OCI-LY7 (cell line): ENCODE data around the gene HAGHL. TPM values are rescaled to one million over a fixed set of nuclear protein-coding genes. Genes with fewer than 3 reads are reported as not detected.

Experiments used
- BruUV-seq: library from RNA; stranded (reverse); fragments of 400-500 nt; replicated peaks from 2 replicates; lab custom pipeline; 2021; lab: Mats Ljungman, UMichigan
- CTCF ChIA-PET: fragments of 300-600 bp; sonication (Branson Sonifier 250); formaldehyde crosslinking; loops from one replicate; lab custom pipeline; 2022; ENCODE audit warnings: antibody characterized with exemption; ENCODE audit not compliant: unreplicated experiment; lab: Charles Lee
- POLR2A ChIA-PET: fragments of 300-600 bp; sonication (Branson Sonifier 250); formaldehyde crosslinking; loops from one replicate; lab custom pipeline; 2022; ENCODE audit warnings: antibody characterized with exemption; lab: Charles Lee
- DNase-seq: peaks from one replicate; pipeline ENCODE4 v3.0.0-alpha.2; 2015; ENCODE audit warnings: low spot score
- H2AFZ ChIP-seq: fragments of 200-600 bp; sonication (generic), shearing (Covaris generic); 2 replicates; pipeline ENCODE4 v1.6.1; 2014; ENCODE audit warnings: mild to moderate bottlenecking, antibody characterized with exemption, low read length, moderate library complexity
- H3K27ac ChIP-seq: fragments of 200-600 bp; sonication (generic); 2 replicates; pipeline ENCODE4 v1.5.1; 2014; ENCODE audit warnings: mixed run types, low read depth, mild to moderate bottlenecking, moderate library complexity, low read length, inconsistent platforms; ENCODE audit not compliant: poor library complexity, severe bottlenecking
- H3K36me3 ChIP-seq: fragments of 200-600 bp; sonication (generic); 2 replicates; pipeline ENCODE4 v1.6.1; 2014; ENCODE audit warnings: mild to moderate bottlenecking, antibody characterized with exemption, low read length, moderate library complexity, mixed read lengths; ENCODE audit not compliant: insufficient read depth
- H3K4me1 ChIP-seq: fragments of 200-600 bp; sonication (generic); 2 replicates; pipeline ENCODE4 v1.5.1; 2014; ENCODE audit warnings: mild to moderate bottlenecking, low read length; ENCODE audit not compliant: insufficient read depth, poor library complexity, severe bottlenecking
- H3K4me2 ChIP-seq: fragments of 200-600 bp; sonication (generic); 2 replicates; pipeline ENCODE4 v1.6.1; 2014; ENCODE audit warnings: mild to moderate bottlenecking, low read length
- H3K4me3 ChIP-seq: fragments of 200-600 bp; sonication (generic); 2 replicates; pipeline ENCODE4 v1.5.1; 2014; ENCODE audit warnings: mild to moderate bottlenecking, low read depth, low read length; ENCODE audit not compliant: poor library complexity, severe bottlenecking
- H3K79me2 ChIP-seq: fragments of 200-600 bp; sonication (generic); 2 replicates; pipeline ENCODE4 v1.6.1; 2016; ENCODE audit warnings: low read depth, mild to moderate bottlenecking, low read length, moderate library complexity, mixed read lengths; ENCODE audit not compliant: insufficient read depth
- H3K9me2 ChIP-seq: fragments of 200-600 bp; sonication (generic); 2 replicates; pipeline ENCODE4 v1.6.1; 2016; ENCODE audit warnings: mild to moderate bottlenecking, low read length, mixed read lengths; ENCODE audit not compliant: insufficient read depth
- H3K9me3 ChIP-seq: fragments of 200-600 bp; sonication (generic); 2 replicates; pipeline ENCODE4 v1.6.1; 2014; ENCODE audit warnings: mild to moderate bottlenecking, mixed run types, low read length, mixed read lengths
- H4K20me1 ChIP-seq: fragments of 200-600 bp; sonication (generic); 2 replicates; pipeline ENCODE4 v1.6.1; 2014; ENCODE audit warnings: mild to moderate bottlenecking, antibody characterized with exemption, low read length, moderate library complexity, mixed read lengths; ENCODE audit not compliant: insufficient read depth
- CTCF ChIP-seq: fragments of 200-600 bp; sonication (generic); conservative IDR thresholded peaks from 2 replicates; pipeline ENCODE4 v1.5.1; 2014; ENCODE audit warnings: mild to moderate bottlenecking, antibody characterized with exemption, low read length, moderate library complexity, mixed read lengths
- EZH2phosphoT487 ChIP-seq: fragments of 200-600 bp; sonication (generic); IDR thresholded peaks from 2 replicates; pipeline ENCODE4 v1.6.1; 2018; ENCODE audit warnings: low read depth, borderline replicate concordance, mild to moderate bottlenecking, mixed run types, antibody characterized with exemption, low read length, moderate library complexity, mixed read lengths
- intact Hi-C: fragments of 100-400 bp; cut with micrococcal nuclease; formaldehyde crosslinking; loops from one replicate; pipeline ENCODE4 v1.10.0; 2022; ENCODE audit not compliant: unreplicated experiment
- total RNA-seq, 2 experiments: library from RNA; depleted of rRNA in 1 of 2; stranded (reverse); fragments of >200 nt in 1 of 2; shearing (Covaris generic) in 1 of 2; gene quantifications; 2 replicates each; pipeline ENCODE4 v1.2.3, GENCODE V29; 2014 to 2022

Gene HAGHL
- total RNA-seq, 2 experiments from 2014 or later = 30.8 to 57.9 TPM

GRCh38 chr16:733382-734207, 6.7 kb downstream of the HAGHL start:
- no peaks in the 10 kb centered on the region for H3K9me2 ChIP-seq
- intact Hi-C loops = no loop called here
- H3K79me2 ChIP-seq = peaks cover 18% of the 10 kb centered on the region
- H3K36me3 ChIP-seq = peaks cover 81% of the 10 kb centered on the region
- ChIA-PET POLR2A (interaction anchor here (0.8 kb wide), 1 partner anchor 18 kb away, joined by 3 read pairs; no protein-coding TSS in a partner anchor), CTCF (no interaction called here)
- H3K4me1 ChIP-seq = peaks cover 31% of the 10 kb centered on the region
- H3K4me3 ChIP-seq = no peak overlapping the region
- H4K20me1 ChIP-seq = no peaks in the 10 kb centered on the region
- H2AFZ ChIP-seq = no peak overlapping the region
- no peaks in the 10 kb centered on the region for H3K9me3 ChIP-seq
- no peak overlapping the region for H3K4me2 ChIP-seq
- no peak for DNase-seq
- H3K27ac ChIP-seq = no peak overlapping the region
- no peak for TF ChIP-seq EZH2phosphoT487
- peak; percentile 78 for TF ChIP-seq CTCF
- BruUV-seq = no TSS peak

GRCh38 chr16:734208-734980, 7.5 kb downstream of the HAGHL start:
- POLR2A ChIA-PET = no interaction called here
- peaks cover 82% of the 10 kb centered on the region for H3K36me3 ChIP-seq
- BruUV-seq = no TSS peak

More at GRCh38 chr16:734208-734980, 7.5 kb downstream of the HAGHL start:
- TF ChIP-seq CTCF (no peak), EZH2phosphoT487 (no peak)
- Histone ChIP-seq H3K4me2 (no peak overlapping the region), H3K79me2 (peaks cover 25% of the 10 kb centered on the region), H4K20me1 (no peaks in the 10 kb centered on the region), H3K4me3 (no peak overlapping the region), H3K9me2 (no peaks in the 10 kb centered on the region), H2AFZ (no peak overlapping the region), H3K4me1 (peaks cover 38% of the 10 kb centered on the region), H3K9me3 (no peaks in the 10 kb centered on the region), H3K27ac (no peak overlapping the region)
- no peak for DNase-seq
- CTCF ChIA-PET = no interaction called here
- intact Hi-C loops = no loop called here
